Measurements from ENCODE around the gene OR2A5.

OR2A5 gene

GRCh38 chr7:144074374-144074773 is 25.6 kb downstream of the OR2A5 start:
- no peaks in the 10 kb centered on the region for H3K36me3 ChIP-seq (ENCODE audit: control insufficient read depth, insufficient read depth, low read length)
- no peak overlapping the region for H3K27ac ChIP-seq (ENCODE audit: low read depth, low read length)
- H3K4me3 ChIP-seq (ENCODE audit: low read depth, low read length), result no peak overlapping the region

GRCh38 chr7:144085978-144086377 is 37.2 kb downstream of the OR2A5 start, which contains the start of gene OR2A12:
Gene OR2A12 (plus strand): TSS chr7:144086278. CDS start chr7:144095108, 8,830 bp downstream.
- no peaks in the 10 kb centered on the region for H3K27me3 ChIP-seq (ENCODE audit: control insufficient read depth, insufficient read depth, low read length)
- H3K4me3 ChIP-seq (ENCODE audit: low read depth, low read length), result no peak within 1 kb of the TSS
- H3K27ac ChIP-seq (ENCODE audit: low read depth, low read length), result no peak within 1 kb of the TSS
- no peaks in the 10 kb centered on the region for H3K4me1 ChIP-seq (ENCODE audit: control insufficient read depth, insufficient read depth, low read length)
- no peaks in the 10 kb centered on the region for H3K36me3 ChIP-seq (ENCODE audit: control insufficient read depth, insufficient read depth, low read length)
- H3K9me3 ChIP-seq (ENCODE audit: control insufficient read depth, insufficient read depth, low read length), result peaks cover 3% of the 10 kb centered on the region; the same call in 1 of the 2 replicates
- no peak within 1 kb of the TSS for H3K9ac ChIP-seq (ENCODE audit: low read depth, low read length)

More at GRCh38 chr7:144074374-144074773, 25.6 kb downstream of the OR2A5 start:
- no peaks in the 10 kb centered on the region for H3K4me1 ChIP-seq (ENCODE audit: control insufficient read depth, insufficient read depth, low read length)
- no peaks in the 10 kb centered on the region for H3K27me3 ChIP-seq (ENCODE audit: control insufficient read depth, insufficient read depth, low read length)
- H3K9ac ChIP-seq (ENCODE audit: low read depth, low read length), result no peak overlapping the region
- H3K9me3 ChIP-seq (ENCODE audit: control insufficient read depth, insufficient read depth, low read length), result no peaks in the 10 kb centered on the region

GRCh38 chr7:144086730-144087129 is 38.0 kb downstream of the OR2A5 start:
- no peak overlapping the region for H3K4me3 ChIP-seq (ENCODE audit: low read depth, low read length)

GRCh38 chr7:144087230-144087629 is 38.5 kb downstream of the OR2A5 start:
- Histone ChIP-seq H3K9ac (ENCODE audit: low read depth, low read length) (no peak overlapping the region), H3K27me3 (ENCODE audit: control insufficient read depth, insufficient read depth, low read length) (no peaks in the 10 kb centered on the region), H3K9me3 (ENCODE audit: control insufficient read depth, insufficient read depth, low read length) (peaks cover 3% of the 10 kb centered on the region; the same call in 1 of the 2 replicates), H3K4me3 (ENCODE audit: low read depth, low read length) (no peak overlapping the region), H3K36me3 (ENCODE audit: control insufficient read depth, insufficient read depth, low read length) (no peaks in the 10 kb centered on the region), H3K4me1 (ENCODE audit: control insufficient read depth, insufficient read depth, low read length) (no peaks in the 10 kb centered on the region), H3K27ac (ENCODE audit: low read depth, low read length) (no peak overlapping the region)

More at GRCh38 chr7:144086730-144087129, 38.0 kb downstream of the OR2A5 start:
- Histone ChIP-seq H3K9me3 (ENCODE audit: control insufficient read depth, insufficient read depth, low read length) (peaks cover 3% of the 10 kb centered on the region; the same call in 1 of the 2 replicates), H3K9ac (ENCODE audit: low read depth, low read length) (no peak overlapping the region), H3K36me3 (ENCODE audit: control insufficient read depth, insufficient read depth, low read length) (no peaks in the 10 kb centered on the region), H3K27ac (ENCODE audit: low read depth, low read length) (no peak overlapping the region), H3K4me1 (ENCODE audit: control insufficient read depth, insufficient read depth, low read length) (no peaks in the 10 kb centered on the region), H3K27me3 (ENCODE audit: control insufficient read depth, insufficient read depth, low read length) (no peaks in the 10 kb centered on the region)

GRCh38 chr7:144090667-144091066 is 41.9 kb downstream of the OR2A5 start:
- no peaks in the 10 kb centered on the region for H3K4me1 ChIP-seq (ENCODE audit: control insufficient read depth, insufficient read depth, low read length)
- H3K27me3 ChIP-seq (ENCODE audit: control insufficient read depth, insufficient read depth, low read length), result no peaks in the 10 kb centered on the region
- no peak overlapping the region for H3K9ac ChIP-seq (ENCODE audit: low read depth, low read length)
- no peak overlapping the region for H3K4me3 ChIP-seq (ENCODE audit: low read depth, low read length)
- H3K9me3 ChIP-seq (ENCODE audit: control insufficient read depth, insufficient read depth, low read length), result peaks cover 3% of the 10 kb centered on the region; the same call in 1 of the 2 replicates
- H3K27ac ChIP-seq (ENCODE audit: low read depth, low read length), result no peak overlapping the region
- H3K36me3 ChIP-seq (ENCODE audit: control insufficient read depth, insufficient read depth, low read length), result no peaks in the 10 kb centered on the region

- Histone ChIP-seq H3K4me1 (ENCODE audit: control insufficient read depth, insufficient read depth, low read length) (no peaks in the 10 kb centered on the region), H3K9me3 (ENCODE audit: control insufficient read depth, insufficient read depth, low read length) (no peaks in the 10 kb centered on the region), H3K27ac (ENCODE audit: low read depth, low read length) (no peak overlapping the region), H3K27me3 (ENCODE audit: control insufficient read depth, insufficient read depth, low read length) (no peaks in the 10 kb centered on the region), H3K9ac (ENCODE audit: low read depth, low read length) (no peak overlapping the region), H3K4me3 (ENCODE audit: low read depth, low read length) (no peak overlapping the region), H3K36me3 (ENCODE audit: control insufficient read depth, insufficient read depth, low read length) (no peaks in the 10 kb centered on the region)
Measured at GRCh38 chr7:144098776-144099175, 50.0 kb downstream of the OR2A5 start.

GRCh38 chr7:144100607-144101006 is 51.9 kb downstream of the OR2A5 start:
- no peak overlapping the region for H3K9ac ChIP-seq (ENCODE audit: low read depth, low read length)
- no peaks in the 10 kb centered on the region for H3K27me3 ChIP-seq (ENCODE audit: control insufficient read depth, insufficient read depth, low read length)
- H3K27ac ChIP-seq (ENCODE audit: low read depth, low read length), result no peak overlapping the region
- no peaks in the 10 kb centered on the region for H3K4me1 ChIP-seq (ENCODE audit: control insufficient read depth, insufficient read depth, low read length)
- H3K36me3 ChIP-seq (ENCODE audit: control insufficient read depth, insufficient read depth, low read length), result no peaks in the 10 kb centered on the region
- no peak overlapping the region for H3K4me3 ChIP-seq (ENCODE audit: low read depth, low read length)
- no peaks in the 10 kb centered on the region for H3K9me3 ChIP-seq (ENCODE audit: control insufficient read depth, insufficient read depth, low read length)

GRCh38 chr7:144102041-144102440 is 53.3 kb downstream of the OR2A5 start:
- H3K36me3 ChIP-seq (ENCODE audit: control insufficient read depth, insufficient read depth, low read length), result no peaks in the 10 kb centered on the region
- H3K4me1 ChIP-seq (ENCODE audit: control insufficient read depth, insufficient read depth, low read length), result no peaks in the 10 kb centered on the region
- no peak overlapping the region for H3K27ac ChIP-seq (ENCODE audit: low read depth, low read length)
- H3K27me3 ChIP-seq (ENCODE audit: control insufficient read depth, insufficient read depth, low read length), result no peaks in the 10 kb centered on the region
- no peak overlapping the region for H3K9ac ChIP-seq (ENCODE audit: low read depth, low read length)
- H3K4me3 ChIP-seq (ENCODE audit: low read depth, low read length), result no peak overlapping the region
- no peaks in the 10 kb centered on the region for H3K9me3 ChIP-seq (ENCODE audit: control insufficient read depth, insufficient read depth, low read length)

GRCh38 chr7:144105211-144105610 is 56.5 kb downstream of the OR2A5 start:
- H3K36me3 ChIP-seq (ENCODE audit: control insufficient read depth, insufficient read depth, low read length), result no peaks in the 10 kb centered on the region
- no peaks in the 10 kb centered on the region for H3K4me1 ChIP-seq (ENCODE audit: control insufficient read depth, insufficient read depth, low read length)

More at GRCh38 chr7:144105211-144105610, 56.5 kb downstream of the OR2A5 start:
- Histone ChIP-seq H3K27me3 (ENCODE audit: control insufficient read depth, insufficient read depth, low read length) (no peaks in the 10 kb centered on the region), H3K9ac (ENCODE audit: low read depth, low read length) (no peak overlapping the region), H3K9me3 (ENCODE audit: control insufficient read depth, insufficient read depth, low read length) (no peaks in the 10 kb centered on the region), H3K4me3 (ENCODE audit: low read depth, low read length) (no peak overlapping the region), H3K27ac (ENCODE audit: low read depth, low read length) (no peak overlapping the region)
